ENCODE measurements around the gene PARN. TPM values are rescaled to one million over a fixed set of nuclear protein-coding genes. Genes with fewer than 3 reads are reported as not detected.
A peak's percentile ranks its signal among the peaks of the same experiment; 100 is the strongest.

PARN gene
- total RNA-seq, 1 experiment from 2014 or later, result 30.7 TPM

- TF ChIP-seq CTCF (IDR thresholded peaks at IDR 0.05; ENCODE audit: insufficient read depth in 1 of 2, low read depth in 1 of 2, low read length in 1 of 2, severe bottlenecking in 1 of 2, unreplicated experiment in 1 of 2), result no peak
- H3K4me1 Mint-ChIP-seq (ENCODE audit: low read depth, unreplicated experiment), result peaks cover 15% of the 10 kb centered on the region
- Histone ChIP-seq H3K4me3 (ENCODE audit: low read depth, low read length) (no peak overlapping the region), H3K27me3 (replicated peaks; ENCODE audit: control insufficient read depth, insufficient read depth, low read length) (no peaks in the 10 kb centered on the region), H3K9me3 (peaks cover 6% of the 10 kb centered on the region; the same call in 1 of the 2 replicates), H3K4me1 (peaks cover 18% of the 10 kb centered on the region), H3K36me3 (ENCODE audit: control insufficient read depth, insufficient read depth, low read length) (no peaks in the 10 kb centered on the region)
- ChIA-PET POLR2A (no interaction called here), CTCF (no interaction called here)
- peaks cover 7% of the 10 kb centered on the region for H3K9me3 Mint-ChIP-seq (ENCODE audit: unreplicated experiment)
- peaks cover 37% of the 10 kb centered on the region for H3K36me3 Mint-ChIP-seq (ENCODE audit: insufficient read depth, unreplicated experiment)
- intact Hi-C loops (cut with micrococcal nuclease; ENCODE audit: unreplicated experiment), result no loop called here
- peak overlapping the region; percentile 15 for H3K27ac Mint-ChIP-seq (ENCODE audit: unreplicated experiment)
- H3K27me3 Mint-ChIP-seq (ENCODE audit: insufficient read depth, unreplicated experiment), result no peaks in the 10 kb centered on the region
- DNase-seq, result peak; percentile 12 to 37
- H3K4me3 Mint-ChIP-seq (ENCODE audit: unreplicated experiment), result no peak overlapping the region
- no TSS peak for BruUV-seq (replicated peaks)
Observed at GRCh38 chr16:14475370-14476139, 154.5 kb downstream of the PARN start.

DNA sequence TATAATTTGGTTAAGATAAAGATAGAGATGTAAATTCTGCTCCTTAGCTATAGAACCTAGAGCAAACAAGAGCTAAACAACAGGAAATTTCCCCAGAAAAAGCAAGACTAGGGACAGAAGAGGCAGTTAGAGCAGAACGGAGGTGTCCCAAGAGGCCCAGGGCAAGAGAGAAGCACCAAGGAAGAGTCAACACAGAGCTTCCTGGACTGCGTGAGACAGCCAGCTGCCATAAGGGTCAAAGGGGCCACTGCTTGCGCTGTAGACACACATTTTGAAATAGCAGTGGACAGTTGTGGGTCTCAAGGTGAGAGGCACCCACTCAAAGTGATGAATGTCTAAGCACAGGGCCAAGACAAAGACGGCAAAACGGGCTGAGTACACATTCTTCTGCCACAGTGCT, 156.6 kb downstream of the PARN start:
- H3K36me3 ChIP-seq (ENCODE audit: control insufficient read depth, insufficient read depth, low read length), result no peaks in the 10 kb centered on the region
- H3K4me3 ChIP-seq (ENCODE audit: low read depth, low read length), result no peak overlapping the region
- ChIA-PET POLR2A (no interaction called here), CTCF (no interaction called here)
- H3K9me3 ChIP-seq, result peaks cover 3% of the 10 kb centered on the region; the same call in 1 of the 2 replicates
- Mint-ChIP-seq H3K27ac (ENCODE audit: unreplicated experiment) (no peak overlapping the region), H3K4me1 (ENCODE audit: low read depth, unreplicated experiment) (peaks cover 15% of the 10 kb centered on the region), H3K4me3 (ENCODE audit: unreplicated experiment) (no peak overlapping the region), H3K27me3 (ENCODE audit: insufficient read depth, unreplicated experiment) (no peaks in the 10 kb centered on the region), H3K9me3 (ENCODE audit: unreplicated experiment) (no peaks in the 10 kb centered on the region), H3K36me3 (ENCODE audit: insufficient read depth, unreplicated experiment) (peaks cover 24% of the 10 kb centered on the region)
- no peak for TF ChIP-seq CTCF (IDR thresholded peaks at IDR 0.05; ENCODE audit: insufficient read depth in 1 of 2, low read depth in 1 of 2, low read length in 1 of 2, severe bottlenecking in 1 of 2, unreplicated experiment in 1 of 2)
- no TSS peak for BruUV-seq (replicated peaks)
- DNase-seq, result no peak
- H3K4me1 ChIP-seq, result peaks cover 18% of the 10 kb centered on the region
- intact Hi-C loops (cut with micrococcal nuclease; ENCODE audit: unreplicated experiment), result no loop called here
- H3K27me3 ChIP-seq (replicated peaks; ENCODE audit: control insufficient read depth, insufficient read depth, low read length), result no peaks in the 10 kb centered on the region

DNA sequence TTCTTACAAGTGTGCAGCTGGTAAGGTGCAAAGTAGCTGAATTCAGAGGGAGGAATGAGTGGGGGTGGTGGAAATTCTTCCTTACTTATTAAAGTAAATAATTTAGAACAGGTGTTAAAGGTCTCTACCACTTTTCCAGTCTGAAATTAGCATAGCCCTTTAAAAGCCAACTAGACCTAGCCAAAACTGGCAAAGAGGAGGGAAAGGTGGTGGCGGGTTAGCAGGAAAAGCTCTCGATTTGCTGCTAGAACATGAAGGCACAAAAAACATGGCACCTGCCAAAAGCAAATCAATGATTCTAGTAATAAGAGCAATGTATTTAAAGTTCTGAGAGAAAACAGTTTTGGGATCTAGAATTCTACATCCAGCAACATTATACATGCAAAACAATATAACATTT, 157.7 kb downstream of the PARN start:
- peaks cover 24% of the 10 kb centered on the region for H3K36me3 Mint-ChIP-seq (ENCODE audit: insufficient read depth, unreplicated experiment)
- CTCF ChIA-PET, result no interaction called here

More for the DNA sequence above, 157.7 kb downstream of the PARN start:
- Mint-ChIP-seq H3K4me3 (ENCODE audit: unreplicated experiment) (no peak overlapping the region), H3K27ac (ENCODE audit: unreplicated experiment) (no peak overlapping the region), H3K9me3 (ENCODE audit: unreplicated experiment) (no peaks in the 10 kb centered on the region), H3K27me3 (ENCODE audit: insufficient read depth, unreplicated experiment) (no peaks in the 10 kb centered on the region), H3K4me1 (ENCODE audit: low read depth, unreplicated experiment) (peaks cover 15% of the 10 kb centered on the region)
- peaks cover 18% of the 10 kb centered on the region for H3K4me1 ChIP-seq
- intact Hi-C loops (cut with micrococcal nuclease; ENCODE audit: unreplicated experiment), result no loop called here
- no TSS peak for BruUV-seq (replicated peaks)
- no peaks in the 10 kb centered on the region for H3K36me3 ChIP-seq (ENCODE audit: control insufficient read depth, insufficient read depth, low read length)
- no peaks in the 10 kb centered on the region for H3K9me3 ChIP-seq
- DNase-seq, result no peak
- POLR2A ChIA-PET, result no interaction called here
- TF ChIP-seq CTCF (IDR thresholded peaks at IDR 0.05; ENCODE audit: insufficient read depth in 1 of 2, low read depth in 1 of 2, low read length in 1 of 2, severe bottlenecking in 1 of 2, unreplicated experiment in 1 of 2), result no peak
- H3K27me3 ChIP-seq (replicated peaks; ENCODE audit: control insufficient read depth, insufficient read depth, low read length), result no peaks in the 10 kb centered on the region
- H3K4me3 ChIP-seq (ENCODE audit: low read depth, low read length), result no peak overlapping the region

Data from Caco-2 (cell line).